IMR-90 (cell line): ENCODE results near the gene IQCK. TPM values are rescaled to one million over a fixed set of nuclear protein-coding genes. Genes with fewer than 3 reads are reported as not detected.

ENCODE experiments used
- ATAC-seq: fragments of 200-7000 bp; cut with Tn5 transposase; 2 replicates; pipeline ENCODE4 v1.9.1; 2020; ENCODE audit warnings: low read depth, mild to moderate bottlenecking, moderate library complexity
- BruUV-seq: library from RNA; stranded (reverse); fragments of 400-500 nt; replicated peaks from 2 replicates; lab custom pipeline; 2021; lab: Mats Ljungman, UMichigan
- CTCF ChIA-PET: fragments of 300-600 bp; formaldehyde crosslinking; extraction: SDS; loops from one replicate; lab custom pipeline; 2021; ENCODE audit warnings: antibody characterized with exemption; lab: Yijun Ruan, JAX
- POLR2A ChIA-PET: fragments of 300-600 bp; sonication (Branson Sonifier 250); formaldehyde crosslinking; loops from one replicate; lab custom pipeline; 2022; ENCODE audit warnings: antibody characterized with exemption; ENCODE audit not compliant: unreplicated experiment; lab: Charles Lee
- DNase-seq: peaks from one replicate; pipeline ENCODE4 v3.0.0; 2013
- H2AFZ ChIP-seq: replicated peaks from 2 replicates; pipeline ENCODE3; 2013; ENCODE audit warnings: low read length, mild to moderate bottlenecking; ENCODE audit not compliant: poor library complexity
- H2AK5ac ChIP-seq: 2 replicates; pipeline ENCODE4 v1.6.1; 2013; ENCODE audit warnings: low read depth, low read length, inconsistent platforms
- H2AK9ac ChIP-seq: replicated peaks from 2 replicates; pipeline ENCODE3; 2013; ENCODE audit warnings: mild to moderate bottlenecking, low read depth, low read length, moderate library complexity; ENCODE audit not compliant: poor library complexity
- H2BK120ac ChIP-seq: 2 replicates; pipeline ENCODE4 v1.6.1; 2013; ENCODE audit warnings: low read depth, low read length, inconsistent platforms
- H2BK15ac ChIP-seq: 3 replicates; pipeline ENCODE4 v1.6.1; 2013; ENCODE audit warnings: low read depth, low read length, inconsistent platforms
- H2BK20ac ChIP-seq: 2 replicates; pipeline ENCODE4 v1.6.1; 2013; ENCODE audit warnings: low read depth, mild to moderate bottlenecking, inconsistent platforms, low read length, moderate library complexity
- H2BK5ac ChIP-seq: 2 replicates; pipeline ENCODE4 v1.6.1; 2013; ENCODE audit warnings: mild to moderate bottlenecking, low read depth, low read length, inconsistent platforms; ENCODE audit not compliant: poor library complexity, severe bottlenecking
- H3K14ac ChIP-seq: replicated peaks from 2 replicates; pipeline ENCODE4 v1.6.1; 2013; ENCODE audit warnings: low read depth, low read length, inconsistent platforms
- H3K18ac ChIP-seq: 2 replicates; pipeline ENCODE4 v1.6.1; 2013; ENCODE audit warnings: low read depth, low read length, control low read depth
- H3K23ac ChIP-seq: 2 replicates; pipeline ENCODE4 v1.6.1; 2013; ENCODE audit warnings: low read depth, low read length, inconsistent platforms
- H3K27ac ChIP-seq: 2 replicates; pipeline ENCODE4 v1.5.1; 2013; ENCODE audit warnings: mild to moderate bottlenecking, control low read depth, low read length; ENCODE audit not compliant: insufficient read depth
- H3K27me3 ChIP-seq: 2 replicates; pipeline ENCODE4 v1.6.1; 2013; ENCODE audit warnings: low read length; ENCODE audit not compliant: control insufficient read depth, insufficient read depth
- H3K36me3 ChIP-seq: 2 replicates; pipeline ENCODE4 v1.6.1; 2013; ENCODE audit warnings: low read length, mixed read lengths; ENCODE audit not compliant: control insufficient read depth, insufficient read depth
- H3K4ac ChIP-seq: 2 replicates; pipeline ENCODE4 v1.6.1; 2013; ENCODE audit warnings: low read depth, low read length, inconsistent platforms
- H3K4me1 ChIP-seq: 2 replicates; pipeline ENCODE4 v1.6.1; 2013; ENCODE audit warnings: low read length, mixed read lengths; ENCODE audit not compliant: control insufficient read depth, insufficient read depth
- H3K4me2 ChIP-seq: 2 replicates; pipeline ENCODE4 v1.6.1; 2013; ENCODE audit warnings: low read depth, mild to moderate bottlenecking, control low read depth, low read length, moderate library complexity
- H3K4me3 ChIP-seq: 2 replicates; pipeline ENCODE4 v1.5.1; 2013; ENCODE audit warnings: low read depth, mild to moderate bottlenecking, control low read depth, low read length, moderate library complexity; ENCODE audit not compliant: insufficient read depth
- H3K56ac ChIP-seq: 2 replicates; pipeline ENCODE4 v1.6.1; 2013; ENCODE audit warnings: low read length, inconsistent platforms; ENCODE audit not compliant: insufficient read depth; ENCODE audit errors: extremely low read depth
- H3K79me1 ChIP-seq, 2 experiments: 2 replicates each; pipeline ENCODE4 v1.6.1; 2013; ENCODE audit warnings: low read length in 2 of 2, inconsistent platforms in 1 of 2, low read depth in 1 of 2
- H3K9ac ChIP-seq: 2 replicates; pipeline ENCODE4 v1.6.1; 2013; ENCODE audit warnings: low read depth, low read length, control low read depth
- H3K9me1 ChIP-seq: 2 replicates; pipeline ENCODE4 v1.6.1; 2013; ENCODE audit warnings: low read length, inconsistent platforms; ENCODE audit not compliant: insufficient read depth
- H3K9me3 ChIP-seq: 2 replicates; pipeline ENCODE4 v1.6.1; 2013; ENCODE audit warnings: low read length; ENCODE audit not compliant: control insufficient read depth, insufficient read depth
- H4K20me1 ChIP-seq: 2 replicates; pipeline ENCODE4 v1.6.1; 2013; ENCODE audit warnings: low read length, inconsistent platforms; ENCODE audit not compliant: insufficient read depth
- H4K5ac ChIP-seq: 2 replicates; pipeline ENCODE4 v1.6.1; 2013; ENCODE audit warnings: mild to moderate bottlenecking, low read depth, low read length, control low read depth
- H4K8ac ChIP-seq, 2 experiments: 2 replicates each; pipeline ENCODE4 v1.6.1; 2013; ENCODE audit warnings: low read depth in 2 of 2, low read length in 2 of 2, control low read depth in 1 of 2, inconsistent platforms in 1 of 2
- H4K91ac ChIP-seq: 2 replicates; pipeline ENCODE4 v1.6.1; 2013; ENCODE audit warnings: low read depth, low read length, inconsistent platforms; ENCODE audit not compliant: insufficient read depth
- CHD1 ChIP-seq: IDR thresholded peaks from 2 replicates; pipeline ENCODE4 v1.6.1; 2012; ENCODE audit warnings: low read depth, low read length, improper control_type of control experiment
- RCOR1 ChIP-seq: IDR thresholded peaks from 2 replicates; pipeline ENCODE4 v1.6.1; 2012; ENCODE audit warnings: mild to moderate bottlenecking, low read length, improper control_type of control experiment; ENCODE audit not compliant: insufficient replicate concordance
- WGBS, 2 experiments: methylation state at CpG; one replicate each; pipeline versions ENCODE4 v1.1.5 to v1.1.7; 2013; ENCODE audit warnings: missing lambda C conversion rate in 2 of 2; ENCODE audit not compliant: insufficient read length in 1 of 2; ENCODE audit errors: extremely low coverage in 2 of 2; 5-methylcytosine and 5-hydroxymethylcytosine counted together
- dilution Hi-C: fragments of 300-500 bp; cut with HindIII; formaldehyde crosslinking; loops from one replicate; pipeline ENCODE4 v1.14.3; 2018; ENCODE audit warnings: low sequenced_read_pairs; ENCODE audit not compliant: unreplicated experiment
- in situ Hi-C: fragments of 300-500 bp; cut with MboI; formaldehyde crosslinking; loops from 3 replicates; pipeline ENCODE4 v1.14.3; 2019; ENCODE audit warnings: low sequenced_read_pairs, inconsistent platforms, mixed read lengths
- intact Hi-C: fragments of 100-400 bp; cut with micrococcal nuclease; formaldehyde crosslinking; loops from 2 replicates; pipeline ENCODE4 v1.10.0; 2022
- polyA plus RNA-seq, 3 experiments: library from polyadenylated mRNA; depleted of rRNA; stranded (reverse); fragments of >200 nt; gene quantifications; 2 replicates each; pipeline ENCODE4 v1.2.3, GENCODE V29; 2012; ENCODE audit warnings: low replicate concordance in 1 of 3
- total RNA-seq: library from RNA; depleted of rRNA; stranded (reverse); fragments of >200 nt; gene quantifications from 2 replicates; pipeline ENCODE4 v1.2.3, GENCODE V29; 2012

Gene IQCK
- total and polyA plus RNA-seq, 2 of the 4 experiments (the other 2 are of a cell fraction), result 4.1 to 5.4 TPM

- Histone ChIP-seq H4K91ac (peak overlapping the region; percentile 86), H4K5ac (peak overlapping the region; percentile 11; the same call in 1 of the 2 replicates), H2AFZ (peak overlapping the region; percentile 71), H3K18ac (peak overlapping the region; percentile 33; the same call in 1 of the 2 replicates), H3K23ac (peak overlapping the region; percentile 71), H3K4ac (peak overlapping the region; percentile 99), H3K79me1 (peaks cover 18 to 47% of the 10 kb centered on the region in 2 experiments; a peak in 3 of 4 replicates), H3K4me2 (no peak overlapping the region), H3K9ac (no peak overlapping the region), H3K14ac (peak overlapping the region; percentile 97), H3K9me3 (no peaks in the 10 kb centered on the region), H2AK5ac (peak overlapping the region; percentile 100), H3K4me3 (no peak overlapping the region), H3K9me1 (peaks cover 8% of the 10 kb centered on the region), H3K27me3 (no peaks in the 10 kb centered on the region), H2AK9ac (peak overlapping the region; percentile 92), H3K36me3 (peaks cover 47% of the 10 kb centered on the region), H2BK15ac (peak overlapping the region; percentile 74; the same call in 2 of the 3 replicates), H4K20me1 (no peaks in the 10 kb centered on the region), H2BK120ac (peak overlapping the region; percentile 91), H4K8ac (peak overlapping the region; percentile 5 to 95; a peak in 3 of 4 replicates), H2BK5ac (peak overlapping the region; percentile 91), H3K4me1 (peaks cover 10% of the 10 kb centered on the region), H2BK20ac (peak overlapping the region; percentile 96; the same call in 1 of the 2 replicates), H3K27ac (peak overlapping the region; percentile 70), H3K56ac (no peak overlapping the region; the same call in 1 of the 2 replicates)
- ChIA-PET POLR2A (no interaction called here), CTCF (no interaction called here)
- intact Hi-C loops, result no loop called here
- no peak for ATAC-seq
- in situ Hi-C loops, result loop anchor here (25.0 kb wide), 1 partner anchor 593 kb away; the partner anchor contains the start of gene ITPRIPL2
- WGBS, 2 experiments, result 96% methylated on average over 4 of the region's 8 CpGs; no CpG with 5 or more reads in 1 of the 2 experiments
- no TSS peak for BruUV-seq
- no peak for TF ChIP-seq CHD1
- TF ChIP-seq RCOR1, result no peak
- no peak for DNase-seq
- dilution Hi-C loops, result no loop called here
These were observed 12.9 kb upstream of the IQCK start for GRCh38 chr16:19705146-19705501.
